CD4-positive, alpha-beta T cell treated with Interleukin-17A for 1 hour (primary cell): ENCODE measurements around the gene DNAAF1.
"Not testable (repeated sequence)": the region's sequence is repeated elsewhere in the genome, so short reads cannot be mapped to it uniquely, and the experiment has no call there.

Experiments used
- DNase-seq: peaks from one replicate; pipeline ENCODE4 v3.0.0-alpha.2; 2020

DNAAF1 gene

GRCh38 chr16:84144859-84145639 lies at the start of gene DNAAF1, which contains the start of gene HSDL1:
Gene DNAAF1, plus strand, starts transcription at chr16:84145308. Its CDS starts 133 bp downstream, at chr16:84145441.
Gene HSDL1, minus strand, starts transcription at chr16:84145177. Its CDS starts 13,856 bp downstream, at chr16:84131321.
- peak; percentile 92 for DNase-seq

- no peak for DNase-seq
These were observed 49.6 kb upstream of the DNAAF1 start for GRCh38 chr16:84095466-84095865.

- no peak for DNase-seq
These were observed 48.6 kb upstream of the DNAAF1 start for GRCh38 chr16:84096447-84097005.

DNA sequence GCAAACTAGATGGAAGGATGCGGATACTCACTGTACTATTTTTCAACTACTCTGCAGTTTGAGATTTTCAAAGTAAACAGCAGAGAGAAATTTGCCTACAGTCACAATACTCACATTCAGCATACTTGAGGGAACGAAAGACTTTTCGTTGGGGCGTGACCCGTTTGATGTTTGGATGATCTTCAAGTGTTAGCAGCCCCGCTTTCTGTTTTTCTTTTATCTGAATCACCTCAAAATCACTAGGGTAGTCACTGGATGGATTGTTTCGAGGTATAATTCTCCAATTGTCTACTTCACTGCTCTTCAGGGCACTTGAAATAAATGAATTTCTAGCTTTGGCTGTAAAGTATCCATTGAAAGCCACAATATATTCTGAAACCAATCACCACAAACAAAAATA lies 46.2 kb upstream of the DNAAF1 start:
- DNase-seq: no peak

- DNase-seq: no peak
These were observed 41.4 kb upstream of the DNAAF1 start for GRCh38 chr16:84103678-84104077.

DNA sequence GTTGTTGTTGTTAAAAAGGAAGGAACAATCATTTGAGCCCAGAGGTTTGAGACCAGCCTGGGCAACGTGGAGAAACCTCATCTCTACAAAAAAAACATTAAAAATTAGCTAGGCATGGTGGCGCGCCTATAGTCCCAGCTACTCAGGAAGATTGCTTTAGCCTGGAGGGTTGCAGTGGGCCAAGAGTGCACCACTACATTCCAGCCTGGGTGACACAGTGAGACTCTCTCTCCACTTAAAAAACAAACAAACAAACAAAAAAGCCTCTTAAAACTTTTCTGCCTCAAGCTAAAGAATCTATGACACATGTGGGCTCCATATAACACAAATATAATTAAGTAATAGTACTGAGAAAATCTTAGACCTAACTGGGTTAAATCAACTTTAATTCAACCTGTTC lies 40.9 kb upstream of the DNAAF1 start:
- DNase-seq: no peak

GRCh38 chr16:84105301-84105815 lies 39.8 kb upstream of the DNAAF1 start:
- no peak for DNase-seq

DNA sequence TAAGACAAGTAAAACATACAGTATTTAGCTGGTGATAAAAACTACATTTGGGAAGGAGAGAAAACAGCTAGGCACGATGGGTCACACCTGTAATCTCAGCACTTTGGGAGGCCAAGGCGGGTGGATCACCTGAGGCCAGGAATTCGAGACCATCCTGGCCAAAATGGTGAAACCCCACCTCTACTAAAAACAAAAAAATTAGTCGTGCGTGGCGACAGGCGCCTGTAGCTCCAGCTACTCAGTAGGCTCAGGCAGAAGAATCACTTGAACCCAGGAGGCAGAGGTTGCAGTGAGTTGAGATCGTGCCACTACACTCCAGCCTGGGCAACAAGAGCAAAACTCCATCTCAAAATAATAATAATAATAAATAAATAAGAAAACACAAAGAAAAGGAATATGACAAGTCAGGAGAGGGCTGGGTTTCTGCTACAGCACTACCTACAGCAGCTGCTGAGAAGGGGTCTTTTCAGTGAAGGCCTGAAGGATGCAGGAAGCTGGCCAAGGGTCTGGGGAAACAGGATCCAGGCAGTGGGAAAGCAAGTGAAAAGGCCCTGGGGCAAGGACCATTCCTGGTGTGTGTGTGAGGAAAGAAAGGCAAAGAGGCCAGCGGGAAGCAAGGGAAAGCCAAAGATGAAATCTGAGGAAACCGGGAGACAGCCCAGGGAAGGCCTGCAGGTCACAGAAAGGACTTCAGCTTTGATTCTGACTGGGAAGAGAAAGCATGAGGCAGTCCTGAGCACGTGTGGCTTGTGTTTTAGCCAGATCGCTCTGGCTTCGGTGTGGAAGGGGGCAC lies 39.0 kb upstream of the DNAAF1 start:
- DNase-seq: no peak

DNA sequence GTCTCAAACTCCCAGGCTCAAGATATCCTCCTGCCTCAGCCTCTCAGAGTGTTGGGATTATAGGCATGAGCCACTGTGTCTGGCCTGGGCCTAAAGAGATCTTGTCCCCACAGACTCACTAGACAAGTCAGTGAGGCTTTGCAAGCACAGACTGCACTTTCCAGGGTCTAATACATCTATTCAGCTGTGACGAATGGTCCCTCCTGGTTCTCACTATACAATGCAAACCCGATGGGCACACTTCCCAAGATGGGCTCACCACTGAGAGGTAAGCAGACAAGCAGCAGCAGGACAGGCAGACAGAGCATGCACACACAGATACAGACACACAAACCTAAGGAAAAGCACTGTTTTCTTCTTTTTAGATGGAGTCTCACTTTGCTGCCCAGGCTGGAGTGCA lies 37.2 kb upstream of the DNAAF1 start:
- no peak for DNase-seq

DNA sequence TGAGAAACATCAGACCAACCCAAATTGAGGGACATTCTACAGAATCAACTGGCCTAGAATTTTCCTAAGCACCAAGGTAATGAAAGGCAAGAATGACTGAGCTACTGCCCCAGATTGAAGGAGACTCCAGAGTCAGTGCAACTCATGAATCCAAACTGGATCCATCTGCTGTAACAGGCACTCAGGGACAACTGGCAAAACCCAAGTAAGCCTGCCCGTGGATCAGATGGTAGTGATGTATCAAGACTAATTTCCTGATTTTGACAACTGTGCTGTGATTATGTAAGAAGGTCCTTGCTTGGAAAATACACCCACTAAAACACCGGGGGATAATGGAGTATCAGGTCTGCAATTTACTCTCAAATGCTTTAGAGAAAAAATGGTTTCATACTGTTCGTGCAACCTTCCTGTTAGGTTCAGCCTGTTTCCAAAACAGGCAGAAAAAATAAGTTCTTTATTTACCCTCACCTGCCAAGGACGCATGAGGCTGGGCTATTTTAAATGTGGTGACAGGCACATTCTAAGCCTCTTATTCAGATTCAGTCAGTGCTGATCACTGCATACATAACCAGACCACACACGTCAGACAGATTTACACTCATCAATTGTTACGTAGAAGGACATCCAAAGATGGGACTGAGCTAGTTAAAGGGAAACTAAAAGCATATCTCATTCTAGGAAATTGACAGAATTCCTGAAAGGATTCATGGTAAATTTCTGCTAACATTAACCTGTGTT lies 35.3 kb upstream of the DNAAF1 start:
- no peak for DNase-seq

DNA sequence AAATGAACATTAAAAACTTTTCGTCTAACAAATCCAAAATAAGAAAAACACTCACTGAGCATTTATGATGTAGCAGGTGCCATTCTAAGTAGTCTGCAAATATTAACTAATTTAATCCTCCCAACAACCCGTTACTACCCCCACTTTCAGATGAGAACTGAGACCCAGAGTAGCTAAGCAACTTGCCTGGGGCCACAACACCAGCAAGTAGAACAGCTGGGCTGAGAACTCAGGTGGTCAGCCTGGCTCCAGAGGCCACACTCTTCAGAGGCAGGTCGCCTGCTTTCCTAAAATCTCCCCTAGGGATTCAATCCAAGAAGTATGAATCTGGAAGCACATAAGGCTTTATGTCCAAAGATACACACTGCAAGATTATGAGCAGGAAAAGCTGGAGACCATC lies 34.6 kb upstream of the DNAAF1 start:
- DNase-seq: no peak

GRCh38 chr16:84111525-84111924 lies 33.6 kb upstream of the DNAAF1 start:
- no peak for DNase-seq

- not testable (repeated sequence) for DNase-seq
These were observed 33.2 kb upstream of the DNAAF1 start for GRCh38 chr16:84111949-84112348.

DNA sequence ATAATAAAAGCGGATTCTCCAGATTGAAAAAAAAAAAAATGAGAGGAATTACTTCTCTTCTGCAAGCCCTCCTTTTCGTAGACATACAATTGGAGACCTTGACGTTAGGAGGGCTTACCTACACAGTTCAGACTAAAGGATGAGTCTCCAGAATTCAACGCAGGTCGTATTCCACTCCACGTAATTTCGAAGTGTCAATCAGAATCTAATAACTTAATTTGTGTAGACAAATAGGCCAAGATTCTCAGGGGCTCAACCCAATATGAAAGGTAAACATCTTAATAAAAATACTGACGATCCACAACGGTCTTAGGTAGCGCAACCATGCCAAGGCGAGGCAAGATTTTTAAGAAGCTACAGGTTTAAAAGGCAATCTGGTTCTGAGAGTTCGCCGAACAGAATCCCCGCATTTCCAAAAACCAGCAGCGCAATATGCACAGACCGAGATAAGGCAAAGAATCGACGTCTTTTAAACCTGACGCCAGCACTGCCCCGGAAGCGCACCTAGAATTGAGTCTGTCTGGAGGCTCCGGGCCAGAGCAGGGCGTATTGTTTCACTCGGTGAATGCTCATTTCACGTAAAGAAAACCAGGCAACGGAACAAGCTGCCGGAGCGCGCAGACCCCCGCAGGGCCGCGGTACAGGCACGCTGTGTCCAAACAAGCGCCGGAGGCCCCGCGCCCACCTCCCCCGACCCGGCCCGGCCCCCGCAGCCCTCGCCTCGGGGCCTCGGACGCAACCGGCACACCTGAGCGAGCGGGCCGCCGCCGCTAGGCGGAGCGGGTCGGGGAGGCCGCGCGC lies 29.0 kb upstream of the DNAAF1 start:
- peak; percentile 68 for DNase-seq

DNA sequence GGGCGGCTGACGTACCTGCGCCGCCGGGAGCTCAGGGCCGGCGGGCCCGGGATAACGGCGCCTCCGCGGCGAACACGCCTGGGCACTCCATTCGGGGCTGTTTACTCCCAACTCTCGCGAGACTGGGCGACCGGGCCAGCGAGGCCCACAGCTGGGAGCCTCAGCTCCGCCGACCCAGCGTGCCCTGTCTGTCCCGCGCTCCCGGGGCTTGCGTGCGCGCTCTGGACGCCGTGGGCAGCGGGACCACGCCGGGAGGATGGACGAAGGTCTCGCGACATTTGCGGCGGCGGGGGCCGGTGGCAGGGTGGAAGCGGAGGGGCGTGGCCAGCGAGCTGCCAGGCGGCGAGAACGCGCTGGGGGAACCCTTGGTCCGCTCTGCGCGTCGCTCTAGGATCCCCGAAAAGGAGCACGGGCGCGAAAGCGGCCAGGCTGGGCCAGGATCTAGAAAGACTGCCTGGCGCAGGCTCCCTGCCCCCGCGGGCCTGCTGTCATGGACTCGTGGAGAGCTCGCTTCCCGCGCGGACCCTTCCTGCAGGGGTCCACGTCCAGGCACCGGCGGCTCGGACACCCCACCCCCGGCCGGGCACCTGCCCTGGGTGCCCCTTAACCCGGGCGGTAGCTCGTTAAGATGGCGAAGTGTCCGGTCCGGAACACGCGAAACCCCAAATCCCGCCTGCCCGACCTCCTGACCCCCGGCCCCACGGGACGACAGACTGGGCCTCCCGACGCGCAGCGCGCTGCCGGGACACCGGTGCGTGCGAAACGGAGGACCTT lies 28.2 kb upstream of the DNAAF1 start, which contains the start of gene MBTPS1:
Gene MBTPS1 (minus strand): TSS at position 223 of the 774 bp plus-strand sequence. CDS start 15,159 bp downstream, outside the sequence.
- peak; percentile 98 for DNase-seq

DNA sequence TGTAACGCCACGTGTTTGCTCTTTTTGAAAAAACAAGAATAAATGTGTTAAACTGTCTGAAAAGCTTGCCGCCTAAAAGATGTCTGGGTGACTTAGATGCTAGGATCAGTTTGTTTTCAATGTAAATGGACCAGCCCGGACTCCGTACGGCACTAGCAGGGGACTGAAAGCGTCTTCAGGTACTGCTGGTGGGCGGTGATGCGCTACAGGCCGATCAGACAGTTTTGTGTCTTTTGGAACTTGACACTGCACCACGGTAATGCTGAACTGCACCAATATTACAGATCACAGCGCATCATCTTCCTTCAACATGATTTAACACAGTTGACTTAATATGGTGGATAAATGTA lies 27.6 kb upstream of the DNAAF1 start:
- peak; percentile 43 for DNase-seq

- not testable (repeated sequence) for DNase-seq
These were observed 26.8 kb upstream of the DNAAF1 start for GRCh38 chr16:84118315-84118714.

DNA sequence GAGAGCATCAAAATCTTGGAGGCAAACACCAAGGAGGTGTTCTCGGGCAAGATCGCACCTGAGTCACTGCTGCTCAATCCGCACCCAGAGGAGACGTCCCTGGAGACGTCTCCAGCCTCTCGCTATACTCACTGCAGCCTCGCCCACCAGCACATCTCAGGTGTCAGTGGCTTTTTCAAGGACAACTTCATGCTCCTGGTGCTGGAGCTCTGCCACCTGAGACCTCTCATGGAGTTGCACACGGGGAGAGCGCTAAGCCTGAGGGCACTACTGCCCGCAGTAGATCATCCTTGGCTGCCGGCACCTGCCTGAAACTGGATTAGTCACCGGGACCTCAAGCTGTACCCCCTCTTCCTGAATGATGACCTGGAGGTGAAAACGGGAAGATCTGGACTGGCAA lies 25.7 kb upstream of the DNAAF1 start:
- no peak for DNase-seq

GRCh38 chr16:84120023-84120422 lies 25.1 kb upstream of the DNAAF1 start:
- DNase-seq: no peak

GRCh38 chr16:84121007-84121406 lies 24.1 kb upstream of the DNAAF1 start:
- no peak for DNase-seq
